LNCAP (cell line): ENCODE results near the gene ERP29.

ENCODE experiments used
- CTCF ChIP-seq: fragments of 450-650 bp; IDR thresholded peaks from 2 replicates; pipeline ENCODE4 v1.5.1; 2017; ENCODE audit warnings: mild to moderate bottlenecking

The ERP29 gene

DNA sequence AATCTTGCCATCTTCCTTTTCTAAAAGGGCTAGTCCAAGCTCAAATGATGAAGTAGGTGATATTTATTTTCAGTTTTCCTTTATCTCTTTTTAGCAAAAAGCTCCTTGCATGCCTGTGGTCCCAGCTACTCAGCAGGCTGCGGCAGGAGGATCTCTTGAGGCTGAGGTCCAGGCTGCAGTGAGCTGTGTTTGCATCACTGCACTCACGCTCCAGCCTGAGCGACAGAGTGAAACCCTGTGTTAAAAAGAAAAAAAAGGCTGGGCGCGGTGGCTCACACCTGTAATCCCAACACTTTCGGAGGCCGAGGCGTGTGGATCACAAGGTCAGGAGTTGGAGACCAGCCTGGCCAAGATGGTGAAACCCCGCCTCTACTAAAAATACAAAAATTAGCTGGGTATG lies 5.3 kb upstream of the ERP29 start:
- no peak for TF ChIP-seq CTCF

GRCh38 chr12:112008918-112009317 lies 4.3 kb upstream of the ERP29 start:
- no peak for TF ChIP-seq CTCF

DNA sequence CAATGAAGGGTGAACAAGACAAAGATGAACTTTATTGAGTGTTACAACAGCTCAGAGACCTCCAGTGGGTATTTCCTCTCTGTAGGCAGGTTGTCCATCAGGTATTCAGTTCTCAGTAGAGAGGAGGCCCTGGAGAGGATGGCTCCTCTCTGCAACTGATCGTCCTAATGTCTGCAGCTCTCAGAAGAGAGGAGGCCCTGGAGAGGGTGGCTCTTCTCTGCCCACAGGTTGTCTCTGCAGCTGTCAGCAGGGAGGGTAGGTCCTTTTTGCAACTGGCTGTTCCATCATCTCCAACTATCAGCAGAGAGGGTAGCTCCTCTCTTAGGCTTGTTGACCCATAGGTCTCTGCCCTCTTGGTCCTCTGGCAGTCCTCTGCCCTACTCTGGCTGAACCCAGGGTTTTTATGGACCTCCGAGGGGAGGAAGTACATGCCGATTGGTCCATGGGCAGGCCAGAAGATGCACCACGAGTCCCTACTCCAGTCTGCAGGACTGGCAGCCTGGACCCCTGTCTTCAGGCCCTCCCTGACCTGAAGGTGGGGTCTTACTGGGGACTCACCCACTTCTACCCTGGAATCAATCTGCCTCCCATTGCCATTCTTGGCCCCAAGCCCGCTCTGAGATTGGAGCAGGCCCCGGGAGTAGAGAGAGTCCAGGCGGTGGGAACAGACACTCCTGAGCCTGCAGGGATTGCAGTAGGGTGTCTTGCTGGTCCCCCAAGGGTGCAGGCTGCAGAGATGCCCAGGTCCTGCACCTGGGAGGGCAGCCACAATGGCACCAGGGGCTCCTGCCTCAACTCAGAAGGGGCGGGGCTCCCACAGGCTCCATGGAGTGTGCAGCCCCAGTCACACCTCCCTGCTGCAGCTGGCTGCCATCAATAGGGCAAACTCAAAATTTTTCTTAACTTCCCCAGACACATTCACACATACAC lies 2.5 kb upstream of the ERP29 start:
- TF ChIP-seq CTCF, result no peak

DNA sequence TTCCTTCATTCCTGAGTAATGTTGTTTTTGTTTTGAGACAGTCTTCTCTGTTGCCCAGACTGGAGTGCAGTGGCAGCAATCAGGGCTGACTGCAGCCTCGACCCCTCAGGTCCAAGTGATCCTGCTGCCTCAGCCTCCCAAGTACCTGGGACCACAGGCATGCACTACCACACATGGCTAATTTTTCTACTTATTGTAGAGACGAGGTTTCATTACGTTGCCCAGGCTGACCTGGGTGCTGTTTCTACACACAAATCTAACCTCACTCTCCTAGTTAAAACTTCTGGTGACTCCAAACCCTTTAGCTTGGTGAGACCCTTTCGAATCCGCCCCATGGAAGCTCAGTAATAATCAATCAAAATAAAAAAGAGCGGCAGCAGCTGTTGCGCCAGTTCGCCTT lies 1.5 kb upstream of the ERP29 start:
- no peak for TF ChIP-seq CTCF

- no peak; the same call in 1 of the 2 replicates for TF ChIP-seq CTCF
These were observed 576 bp downstream of the ERP29 start for GRCh38 chr12:112013601-112014402.

DNA sequence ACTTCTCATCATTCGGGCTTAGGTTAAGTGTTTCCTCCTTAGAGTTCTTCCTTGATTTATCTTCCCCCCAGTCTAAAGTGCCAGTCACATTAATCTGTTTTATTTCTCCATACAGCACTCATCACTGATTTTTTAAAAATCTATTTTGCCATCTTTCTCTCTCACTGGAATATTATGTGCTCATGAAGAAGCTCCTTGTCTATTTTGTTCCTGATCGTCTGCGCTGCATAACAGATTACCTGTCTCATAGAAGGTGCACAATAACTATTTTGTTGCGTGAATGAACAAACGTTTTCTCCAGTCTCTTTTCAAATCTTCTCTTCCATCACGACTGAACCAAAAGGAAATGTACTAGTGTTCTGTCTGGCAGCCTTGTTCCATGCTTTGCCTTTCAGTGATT lies 2.7 kb downstream of the ERP29 start:
- TF ChIP-seq CTCF, result no peak

DNA sequence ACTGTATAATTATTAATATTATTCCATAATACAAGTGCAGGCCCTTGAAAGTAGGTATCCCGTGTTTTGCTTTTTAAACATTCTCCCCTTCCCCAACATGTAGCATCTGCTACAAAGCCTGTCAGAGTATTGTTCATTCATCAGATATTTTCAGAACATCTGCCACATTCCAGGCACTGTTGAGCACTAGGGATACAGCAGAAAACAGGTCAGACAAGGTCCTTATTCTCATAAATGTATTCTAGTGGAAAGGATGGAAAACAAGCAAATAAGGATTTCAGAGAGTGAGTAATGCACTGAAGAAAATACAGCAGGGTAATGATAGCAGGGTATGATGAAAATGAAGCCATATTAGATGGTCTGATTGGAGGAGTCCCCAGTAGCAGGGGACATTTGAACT lies 3.8 kb downstream of the ERP29 start:
- no peak for TF ChIP-seq CTCF
